ENCODE results near the gene BHLHA9.

DNA sequence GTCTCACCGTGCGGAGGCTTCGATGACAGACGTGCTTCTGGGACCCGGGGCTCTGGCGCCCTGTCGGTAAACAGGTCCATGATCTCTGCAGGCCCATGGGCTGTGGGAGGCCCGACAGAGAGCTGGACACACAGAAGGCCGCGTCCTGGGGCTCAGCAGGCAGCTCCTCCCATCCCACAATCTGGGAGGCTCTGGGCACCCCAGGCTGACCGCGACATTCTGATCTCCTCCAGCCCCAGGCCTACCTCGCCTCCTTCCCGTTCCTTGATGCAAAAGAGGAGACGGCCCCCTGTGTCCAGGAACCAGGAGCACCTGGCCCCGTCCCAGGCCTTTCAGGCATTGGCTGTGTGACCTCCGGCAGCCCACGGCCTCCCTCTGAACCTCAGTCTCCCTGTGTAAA lies 32.5 kb downstream of the BHLHA9 start:
- TF ChIP-seq, protein P1, sequence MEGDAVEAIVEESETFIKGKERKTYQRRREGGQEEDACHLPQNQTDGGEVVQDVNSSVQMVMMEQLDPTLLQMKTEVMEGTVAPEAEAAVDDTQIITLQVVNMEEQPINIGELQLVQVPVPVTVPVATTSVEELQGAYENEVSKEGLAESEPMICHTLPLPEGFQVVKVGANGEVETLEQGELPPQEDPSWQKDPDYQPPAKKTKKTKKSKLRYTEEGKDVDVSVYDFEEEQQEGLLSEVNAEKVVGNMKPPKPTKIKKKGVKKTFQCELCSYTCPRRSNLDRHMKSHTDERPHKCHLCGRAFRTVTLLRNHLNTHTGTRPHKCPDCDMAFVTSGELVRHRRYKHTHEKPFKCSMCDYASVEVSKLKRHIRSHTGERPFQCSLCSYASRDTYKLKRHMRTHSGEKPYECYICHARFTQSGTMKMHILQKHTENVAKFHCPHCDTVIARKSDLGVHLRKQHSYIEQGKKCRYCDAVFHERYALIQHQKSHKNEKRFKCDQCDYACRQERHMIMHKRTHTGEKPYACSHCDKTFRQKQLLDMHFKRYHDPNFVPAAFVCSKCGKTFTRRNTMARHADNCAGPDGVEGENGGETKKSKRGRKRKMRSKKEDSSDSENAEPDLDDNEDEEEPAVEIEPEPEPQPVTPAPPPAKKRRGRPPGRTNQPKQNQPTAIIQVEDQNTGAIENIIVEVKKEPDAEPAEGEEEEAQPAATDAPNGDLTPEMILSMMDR (IDR thresholded peaks at IDR 0.05): no peak
- TF ChIP-seq EP300 (IDR thresholded peaks at IDR 0.05) (no peak), POLR2A (IDR thresholded peaks at IDR 0.05) (no peak)

Data from suprapubic skin (tissue), 3 donors.